ENCODE results near the gene BEGAIN.

- TF ChIP-seq, protein P1, sequence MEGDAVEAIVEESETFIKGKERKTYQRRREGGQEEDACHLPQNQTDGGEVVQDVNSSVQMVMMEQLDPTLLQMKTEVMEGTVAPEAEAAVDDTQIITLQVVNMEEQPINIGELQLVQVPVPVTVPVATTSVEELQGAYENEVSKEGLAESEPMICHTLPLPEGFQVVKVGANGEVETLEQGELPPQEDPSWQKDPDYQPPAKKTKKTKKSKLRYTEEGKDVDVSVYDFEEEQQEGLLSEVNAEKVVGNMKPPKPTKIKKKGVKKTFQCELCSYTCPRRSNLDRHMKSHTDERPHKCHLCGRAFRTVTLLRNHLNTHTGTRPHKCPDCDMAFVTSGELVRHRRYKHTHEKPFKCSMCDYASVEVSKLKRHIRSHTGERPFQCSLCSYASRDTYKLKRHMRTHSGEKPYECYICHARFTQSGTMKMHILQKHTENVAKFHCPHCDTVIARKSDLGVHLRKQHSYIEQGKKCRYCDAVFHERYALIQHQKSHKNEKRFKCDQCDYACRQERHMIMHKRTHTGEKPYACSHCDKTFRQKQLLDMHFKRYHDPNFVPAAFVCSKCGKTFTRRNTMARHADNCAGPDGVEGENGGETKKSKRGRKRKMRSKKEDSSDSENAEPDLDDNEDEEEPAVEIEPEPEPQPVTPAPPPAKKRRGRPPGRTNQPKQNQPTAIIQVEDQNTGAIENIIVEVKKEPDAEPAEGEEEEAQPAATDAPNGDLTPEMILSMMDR (IDR thresholded peaks at IDR 0.05; ENCODE audit: poor library complexity, severe bottlenecking) = no peak
- no peak for TF ChIP-seq EZH2 (IDR thresholded peaks at IDR 0.05; ENCODE audit: borderline replicate concordance, insufficient read depth, low read length, poor library complexity, severe bottlenecking)
- TF ChIP-seq, protein P2, sequence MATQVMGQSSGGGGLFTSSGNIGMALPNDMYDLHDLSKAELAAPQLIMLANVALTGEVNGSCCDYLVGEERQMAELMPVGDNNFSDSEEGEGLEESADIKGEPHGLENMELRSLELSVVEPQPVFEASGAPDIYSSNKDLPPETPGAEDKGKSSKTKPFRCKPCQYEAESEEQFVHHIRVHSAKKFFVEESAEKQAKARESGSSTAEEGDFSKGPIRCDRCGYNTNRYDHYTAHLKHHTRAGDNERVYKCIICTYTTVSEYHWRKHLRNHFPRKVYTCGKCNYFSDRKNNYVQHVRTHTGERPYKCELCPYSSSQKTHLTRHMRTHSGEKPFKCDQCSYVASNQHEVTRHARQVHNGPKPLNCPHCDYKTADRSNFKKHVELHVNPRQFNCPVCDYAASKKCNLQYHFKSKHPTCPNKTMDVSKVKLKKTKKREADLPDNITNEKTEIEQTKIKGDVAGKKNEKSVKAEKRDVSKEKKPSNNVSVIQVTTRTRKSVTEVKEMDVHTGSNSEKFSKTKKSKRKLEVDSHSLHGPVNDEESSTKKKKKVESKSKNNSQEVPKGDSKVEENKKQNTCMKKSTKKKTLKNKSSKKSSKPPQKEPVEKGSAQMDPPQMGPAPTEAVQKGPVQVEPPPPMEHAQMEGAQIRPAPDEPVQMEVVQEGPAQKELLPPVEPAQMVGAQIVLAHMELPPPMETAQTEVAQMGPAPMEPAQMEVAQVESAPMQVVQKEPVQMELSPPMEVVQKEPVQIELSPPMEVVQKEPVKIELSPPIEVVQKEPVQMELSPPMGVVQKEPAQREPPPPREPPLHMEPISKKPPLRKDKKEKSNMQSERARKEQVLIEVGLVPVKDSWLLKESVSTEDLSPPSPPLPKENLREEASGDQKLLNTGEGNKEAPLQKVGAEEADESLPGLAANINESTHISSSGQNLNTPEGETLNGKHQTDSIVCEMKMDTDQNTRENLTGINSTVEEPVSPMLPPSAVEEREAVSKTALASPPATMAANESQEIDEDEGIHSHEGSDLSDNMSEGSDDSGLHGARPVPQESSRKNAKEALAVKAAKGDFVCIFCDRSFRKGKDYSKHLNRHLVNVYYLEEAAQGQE (IDR thresholded peaks at IDR 0.05; ENCODE audit: borderline replicate concordance) = no peak
- no peak for TF ChIP-seq EP300 (conservative IDR thresholded peaks at IDR 0.05; ENCODE audit: poor library complexity, severe bottlenecking)
- no peak for TF ChIP-seq POLR2AphosphoS5 (IDR thresholded peaks at IDR 0.05)
- no peak for TF ChIP-seq RAD21 (conservative IDR thresholded peaks at IDR 0.05)
- TF ChIP-seq SMC3 (conservative IDR thresholded peaks at IDR 0.05; ENCODE audit: poor library complexity) = no peak
Measured at GRCh38 chr14:100582496-100583165, 4.6 kb downstream of the BEGAIN start.
